SW480 (cell line): Measurements from ENCODE around the gene SNED1.

Experiments
- DNase-seq: peaks from one replicate; pipeline ENCODE4 v3.0.0-alpha.2; 2016; ENCODE audit warnings: low spot score

The SNED1 gene

GRCh38 chr2:241130316-241130715, 131.9 kb downstream of the SNED1 start:
- no peak for DNase-seq

- DNase-seq: no peak
Observed at GRCh38 chr2:241131531-241131930, 133.1 kb downstream of the SNED1 start.

GRCh38 chr2:241132538-241133435, 134.4 kb downstream of the SNED1 start:
- no peak for DNase-seq

GRCh38 chr2:241133436-241133820, 135.0 kb downstream of the SNED1 start:
- no peak for DNase-seq

- DNase-seq: no peak
Observed at GRCh38 chr2:241134711-241135110, 136.3 kb downstream of the SNED1 start.

- no peak for DNase-seq
Observed at GRCh38 chr2:241135737-241136136, 137.3 kb downstream of the SNED1 start.

GRCh38 chr2:241136191-241136590, 137.8 kb downstream of the SNED1 start:
- no peak for DNase-seq

GRCh38 chr2:241136661-241137260, 138.3 kb downstream of the SNED1 start:
- no peak for DNase-seq

- no peak for DNase-seq
Observed at GRCh38 chr2:241137276-241138190, 139.1 kb downstream of the SNED1 start.

GRCh38 chr2:241138471-241138870, 140.1 kb downstream of the SNED1 start:
- DNase-seq: no peak

- no peak for DNase-seq
Observed at GRCh38 chr2:241139531-241140444, 141.4 kb downstream of the SNED1 start.

GRCh38 chr2:241140445-241140840, 142.0 kb downstream of the SNED1 start:
- DNase-seq: no peak

GRCh38 chr2:241141214-241141770, 142.9 kb downstream of the SNED1 start:
- no peak for DNase-seq

GRCh38 chr2:241142063-241142462, 143.6 kb downstream of the SNED1 start:
- no peak for DNase-seq

GRCh38 chr2:241142593-241142992, 144.2 kb downstream of the SNED1 start:
- DNase-seq: no peak
